HL-60 (cell line): ENCODE results near the gene ATP5MG.

ENCODE experiments used
- DNase-seq, 2 experiments: peaks; one replicate each; pipeline ENCODE4 v3.0.0-alpha.2; 2010 to 2020; ENCODE audit warnings: low read depth in 1 of 2, low spot score in 1 of 2
- H3K27ac ChIP-seq: fragments of 250-450 bp; sonication (Bioruptor Pico); replicated peaks from 2 replicates; pipeline ENCODE4 v1.5.1; 2020; ENCODE audit warnings: mild to moderate bottlenecking, moderate library complexity
- H3K27me3 ChIP-seq: fragments of 250-450 bp; sonication (Bioruptor Pico); 2 replicates; pipeline ENCODE4 v1.5.1; 2021; ENCODE audit warnings: mild to moderate bottlenecking, moderate library complexity; ENCODE audit not compliant: insufficient read depth, poor library complexity, severe bottlenecking
- H3K4me3 ChIP-seq: replicated peaks from 2 replicates; pipeline ENCODE4 v1.5.1; 2011; ENCODE audit warnings: mild to moderate bottlenecking, control low read depth, low read length; ENCODE audit not compliant: insufficient read depth
- GABPA ChIP-seq: IDR thresholded peaks from 2 replicates; pipeline ENCODE4 v1.6.1; 2012; ENCODE audit warnings: low read depth
- POLR2AphosphoS5 ChIP-seq: IDR thresholded peaks from 2 replicates; pipeline ENCODE4 v1.6.1; 2012; ENCODE audit warnings: low read depth
- SPI1 ChIP-seq: IDR thresholded peaks from 2 replicates; pipeline ENCODE4 v1.6.1; 2012; ENCODE audit warnings: low read depth, mild to moderate bottlenecking, borderline replicate concordance
- TF ChIP-seq, protein P1 (sequence below): IDR thresholded peaks from 2 replicates; pipeline ENCODE4 v1.6.1; 2012; ENCODE audit warnings: low read depth; ENCODE audit not compliant: insufficient replicate concordance
- TF ChIP-seq, protein P2 (sequence below): IDR thresholded peaks from one replicate; pipeline ENCODE4 v1.5.1; 2011; ENCODE audit warnings: low read length, control low read depth, inconsistent platforms; ENCODE audit not compliant: insufficient read depth

ATP5MG gene

GRCh38 chr11:118379497-118379896, 21.9 kb upstream of the ATP5MG start:
- Histone ChIP-seq H3K4me3 (no peak overlapping the region), H3K27me3 (no peaks in the 10 kb centered on the region), H3K27ac (no peak overlapping the region)
- TF ChIP-seq, protein P1, sequence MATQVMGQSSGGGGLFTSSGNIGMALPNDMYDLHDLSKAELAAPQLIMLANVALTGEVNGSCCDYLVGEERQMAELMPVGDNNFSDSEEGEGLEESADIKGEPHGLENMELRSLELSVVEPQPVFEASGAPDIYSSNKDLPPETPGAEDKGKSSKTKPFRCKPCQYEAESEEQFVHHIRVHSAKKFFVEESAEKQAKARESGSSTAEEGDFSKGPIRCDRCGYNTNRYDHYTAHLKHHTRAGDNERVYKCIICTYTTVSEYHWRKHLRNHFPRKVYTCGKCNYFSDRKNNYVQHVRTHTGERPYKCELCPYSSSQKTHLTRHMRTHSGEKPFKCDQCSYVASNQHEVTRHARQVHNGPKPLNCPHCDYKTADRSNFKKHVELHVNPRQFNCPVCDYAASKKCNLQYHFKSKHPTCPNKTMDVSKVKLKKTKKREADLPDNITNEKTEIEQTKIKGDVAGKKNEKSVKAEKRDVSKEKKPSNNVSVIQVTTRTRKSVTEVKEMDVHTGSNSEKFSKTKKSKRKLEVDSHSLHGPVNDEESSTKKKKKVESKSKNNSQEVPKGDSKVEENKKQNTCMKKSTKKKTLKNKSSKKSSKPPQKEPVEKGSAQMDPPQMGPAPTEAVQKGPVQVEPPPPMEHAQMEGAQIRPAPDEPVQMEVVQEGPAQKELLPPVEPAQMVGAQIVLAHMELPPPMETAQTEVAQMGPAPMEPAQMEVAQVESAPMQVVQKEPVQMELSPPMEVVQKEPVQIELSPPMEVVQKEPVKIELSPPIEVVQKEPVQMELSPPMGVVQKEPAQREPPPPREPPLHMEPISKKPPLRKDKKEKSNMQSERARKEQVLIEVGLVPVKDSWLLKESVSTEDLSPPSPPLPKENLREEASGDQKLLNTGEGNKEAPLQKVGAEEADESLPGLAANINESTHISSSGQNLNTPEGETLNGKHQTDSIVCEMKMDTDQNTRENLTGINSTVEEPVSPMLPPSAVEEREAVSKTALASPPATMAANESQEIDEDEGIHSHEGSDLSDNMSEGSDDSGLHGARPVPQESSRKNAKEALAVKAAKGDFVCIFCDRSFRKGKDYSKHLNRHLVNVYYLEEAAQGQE = no peak
- TF ChIP-seq SPI1 (no peak), POLR2AphosphoS5 (no peak), GABPA (no peak)
- TF ChIP-seq, protein P2, sequence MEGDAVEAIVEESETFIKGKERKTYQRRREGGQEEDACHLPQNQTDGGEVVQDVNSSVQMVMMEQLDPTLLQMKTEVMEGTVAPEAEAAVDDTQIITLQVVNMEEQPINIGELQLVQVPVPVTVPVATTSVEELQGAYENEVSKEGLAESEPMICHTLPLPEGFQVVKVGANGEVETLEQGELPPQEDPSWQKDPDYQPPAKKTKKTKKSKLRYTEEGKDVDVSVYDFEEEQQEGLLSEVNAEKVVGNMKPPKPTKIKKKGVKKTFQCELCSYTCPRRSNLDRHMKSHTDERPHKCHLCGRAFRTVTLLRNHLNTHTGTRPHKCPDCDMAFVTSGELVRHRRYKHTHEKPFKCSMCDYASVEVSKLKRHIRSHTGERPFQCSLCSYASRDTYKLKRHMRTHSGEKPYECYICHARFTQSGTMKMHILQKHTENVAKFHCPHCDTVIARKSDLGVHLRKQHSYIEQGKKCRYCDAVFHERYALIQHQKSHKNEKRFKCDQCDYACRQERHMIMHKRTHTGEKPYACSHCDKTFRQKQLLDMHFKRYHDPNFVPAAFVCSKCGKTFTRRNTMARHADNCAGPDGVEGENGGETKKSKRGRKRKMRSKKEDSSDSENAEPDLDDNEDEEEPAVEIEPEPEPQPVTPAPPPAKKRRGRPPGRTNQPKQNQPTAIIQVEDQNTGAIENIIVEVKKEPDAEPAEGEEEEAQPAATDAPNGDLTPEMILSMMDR = no peak
- no peak for DNase-seq

GRCh38 chr11:118380571-118380970, 20.8 kb upstream of the ATP5MG start:
- DNase-seq = no peak
- TF ChIP-seq POLR2AphosphoS5 (no peak), GABPA (no peak), SPI1 (no peak)
- TF ChIP-seq, protein P2 = no peak
- TF ChIP-seq, protein P1 = no peak
- Histone ChIP-seq H3K4me3 (no peak overlapping the region), H3K27me3 (no peaks in the 10 kb centered on the region), H3K27ac (no peak overlapping the region)

GRCh38 chr11:118382954-118383353, 18.5 kb upstream of the ATP5MG start:
- no peak for DNase-seq
- Histone ChIP-seq H3K27me3 (no peaks in the 10 kb centered on the region), H3K4me3 (no peak overlapping the region), H3K27ac (no peak overlapping the region)
- TF ChIP-seq SPI1 (no peak), GABPA (no peak), POLR2AphosphoS5 (no peak)
- TF ChIP-seq, protein P1 = no peak
- TF ChIP-seq, protein P2 = no peak
